Vagina (tissue), 2 donors: ENCODE results near the gene RASAL2.

ENCODE experiments used
- POLR2A ChIP-seq, 2 donors: fragments of 450-650 bp; IDR thresholded peaks; one replicate each; pipeline ENCODE4 v1.6.1; 2017; ENCODE audit warnings: antibody characterized with exemption in 2 of 2, mild to moderate bottlenecking in 2 of 2, moderate library complexity in 2 of 2
- POLR2AphosphoS5 ChIP-seq, 2 donors: sonication (generic); formaldehyde crosslinking; IDR thresholded peaks; one replicate each; pipeline ENCODE4 v1.9.0; 2017; ENCODE audit warnings: antibody characterized with exemption in 2 of 2, mild to moderate bottlenecking in 2 of 2, low read depth in 1 of 2; ENCODE audit not compliant: insufficient read depth in 1 of 2
- TF ChIP-seq, protein P1 (sequence below), 3 experiments: fragments of 450-650 bp in 2 of 3; fragments of 200-600 bp in 1 of 3; sonication (generic) in 1 of 3; IDR thresholded peaks; one replicate each; pipeline ENCODE4 v1.5.1; 2017 to 2019; ENCODE audit warnings: antibody characterized with exemption in 3 of 3, mild to moderate bottlenecking in 2 of 3, moderate library complexity in 2 of 3

DNA sequence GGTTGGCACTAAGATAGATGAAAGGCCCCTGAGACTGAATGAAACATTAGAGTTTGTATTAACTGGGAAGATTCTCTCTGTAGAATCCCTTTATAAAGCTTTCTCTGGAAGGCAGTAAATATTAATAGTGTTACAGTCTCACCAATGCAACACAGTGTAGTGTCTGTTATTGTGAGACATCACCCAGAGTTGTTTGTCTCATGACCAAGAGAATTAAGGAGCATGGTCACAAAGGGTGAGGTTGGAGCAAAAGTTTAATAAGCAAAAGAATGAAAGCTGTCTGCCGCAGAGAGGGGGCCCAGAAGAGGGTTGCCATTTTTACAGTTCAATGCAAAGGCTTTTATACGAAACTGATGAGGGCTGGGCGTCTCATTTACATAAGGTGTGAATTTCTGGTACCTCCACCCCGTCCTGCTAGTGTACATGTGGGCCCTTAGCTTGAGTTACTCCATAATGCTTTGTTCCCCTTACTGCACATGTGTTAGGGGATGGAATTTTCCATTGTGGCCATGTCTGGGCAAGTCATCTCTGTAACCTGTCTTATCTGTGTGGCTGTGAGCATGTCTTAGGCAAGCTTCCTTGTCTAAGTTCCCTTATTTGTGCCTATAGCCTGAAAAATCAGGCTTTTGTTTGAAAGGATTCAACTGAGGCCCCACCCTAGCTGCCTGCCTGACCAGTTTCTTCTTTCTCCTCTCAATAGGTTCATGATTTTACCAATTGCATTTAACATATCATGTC is 184.1 kb downstream of the RASAL2 start:
- no peak for TF ChIP-seq POLR2A (IDR thresholded peaks at IDR 0.05)
- TF ChIP-seq, protein P1, sequence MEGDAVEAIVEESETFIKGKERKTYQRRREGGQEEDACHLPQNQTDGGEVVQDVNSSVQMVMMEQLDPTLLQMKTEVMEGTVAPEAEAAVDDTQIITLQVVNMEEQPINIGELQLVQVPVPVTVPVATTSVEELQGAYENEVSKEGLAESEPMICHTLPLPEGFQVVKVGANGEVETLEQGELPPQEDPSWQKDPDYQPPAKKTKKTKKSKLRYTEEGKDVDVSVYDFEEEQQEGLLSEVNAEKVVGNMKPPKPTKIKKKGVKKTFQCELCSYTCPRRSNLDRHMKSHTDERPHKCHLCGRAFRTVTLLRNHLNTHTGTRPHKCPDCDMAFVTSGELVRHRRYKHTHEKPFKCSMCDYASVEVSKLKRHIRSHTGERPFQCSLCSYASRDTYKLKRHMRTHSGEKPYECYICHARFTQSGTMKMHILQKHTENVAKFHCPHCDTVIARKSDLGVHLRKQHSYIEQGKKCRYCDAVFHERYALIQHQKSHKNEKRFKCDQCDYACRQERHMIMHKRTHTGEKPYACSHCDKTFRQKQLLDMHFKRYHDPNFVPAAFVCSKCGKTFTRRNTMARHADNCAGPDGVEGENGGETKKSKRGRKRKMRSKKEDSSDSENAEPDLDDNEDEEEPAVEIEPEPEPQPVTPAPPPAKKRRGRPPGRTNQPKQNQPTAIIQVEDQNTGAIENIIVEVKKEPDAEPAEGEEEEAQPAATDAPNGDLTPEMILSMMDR (IDR thresholded peaks at IDR 0.05) = no peak
- no peak for TF ChIP-seq POLR2AphosphoS5 (IDR thresholded peaks at IDR 0.05; ENCODE audit: insufficient read depth in 1 of 2, low read depth in 1 of 2)
